ENCODE measurements around the gene ZNF555. TPM values are rescaled to one million over a fixed set of nuclear protein-coding genes. Genes with fewer than 3 reads are reported as not detected.
A peak's percentile ranks its signal among the peaks of the same experiment; 100 is the strongest.
"Not testable (repeated sequence)": the region's sequence is repeated elsewhere in the genome, so short reads cannot be mapped to it uniquely, and the experiment has no call there.

The ZNF555 gene
- polyA plus RNA-seq, 2 of the 4 experiments (the other 2 are of a cell fraction), result 1.7 to 2.3 TPM

- POLR2A ChIA-PET, ATAC-seq, H3K4me1 ChIP-seq, H3K4me2 ChIP-seq, H3K4me3 ChIP-seq, H3K27ac ChIP-seq, FAIRE-seq: not testable (repeated sequence)
- peak in 1 of 2 experiments; percentile 37 for DNase-seq (ENCODE audit: low read depth in 1 of 2, low spot score in 1 of 2)
- CTCF ChIA-PET, result interaction anchor here (1.1 kb wide), 1 partner anchor 224 kb away, joined by 3 read pairs; no protein-coding TSS in a partner anchor
- WGBS (ENCODE audit: missing lambda C conversion rate), result 24% methylated on average over 11 of the region's 11 CpGs
- peaks cover 21% of the 10 kb centered on the region for H3K9me3 ChIP-seq
- peak in 1 of 2 experiments; percentile 11; a peak in 1 of 5 replicates for TF ChIP-seq RAD21 (conservative IDR thresholded peaks at IDR 0.05 in 1 of 2, IDR thresholded peaks at IDR 0.05 in 1 of 2)
Measured at GRCh38 chr19:2872175-2872574, 30.9 kb downstream of the ZNF555 start.

DNA sequence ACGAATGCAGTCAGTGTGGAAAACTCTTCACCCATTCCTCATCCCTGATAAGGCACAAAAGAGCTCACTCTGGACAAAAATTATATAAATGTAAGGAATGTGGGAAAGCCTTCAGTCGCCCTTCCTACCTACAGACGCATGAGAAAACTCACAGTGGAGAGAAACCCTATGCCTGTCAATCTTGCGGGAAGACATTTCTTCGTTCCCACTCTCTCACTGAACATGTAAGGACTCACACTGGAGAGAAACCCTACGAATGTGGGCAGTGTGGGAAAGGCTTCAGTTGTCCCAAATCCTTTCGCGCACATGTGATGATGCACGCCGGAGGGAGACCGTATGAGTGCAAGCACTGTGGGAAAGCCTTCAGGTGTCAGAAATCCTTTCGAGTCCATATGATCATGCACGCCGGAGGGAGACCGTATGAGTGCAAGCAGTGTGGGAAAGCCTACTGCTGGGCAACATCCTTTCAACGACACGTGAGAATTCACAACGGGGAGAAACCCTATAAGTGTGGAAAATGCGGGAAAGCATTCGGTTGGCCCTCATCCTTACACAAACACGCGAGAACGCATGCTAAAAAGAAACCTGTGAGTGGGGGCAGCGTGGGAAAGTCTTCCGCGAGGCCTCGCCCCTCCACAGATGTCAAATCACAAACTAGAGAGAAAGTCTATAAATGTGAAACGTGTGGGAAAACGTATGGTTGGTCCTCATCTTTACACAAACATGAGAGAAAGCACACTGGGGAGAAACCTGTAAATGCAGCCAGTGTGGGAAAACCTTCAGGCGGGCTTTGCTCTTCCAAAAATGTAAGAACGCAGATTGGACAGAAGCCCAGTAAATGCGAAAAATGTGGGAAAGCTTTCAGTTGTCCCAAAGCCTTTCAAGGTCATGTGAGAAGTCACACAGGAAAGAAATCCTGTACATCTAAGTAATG is 36.4 kb downstream of the ZNF555 start:
- no peak for DNase-seq (ENCODE audit: low read depth in 1 of 2, low spot score in 1 of 2)
- FAIRE-seq, result no peak
- POLR2A ChIA-PET, result no interaction called here
- H3K9me3 ChIP-seq, result peaks cover 42% of the 10 kb centered on the region
- ATAC-seq, result no peak
- H3K27ac ChIP-seq, result no peak overlapping the region
- 70% methylated on average over 32 of the region's 32 CpGs for WGBS (ENCODE audit: missing lambda C conversion rate)
- no peak overlapping the region for H3K4me2 ChIP-seq
- no peak overlapping the region for H3K4me3 ChIP-seq
- CTCF ChIA-PET, result interaction anchor here (0.6 to 2.1 kb wide), 2 partner anchors 10 to 16 kb away, joined by 3 to 6 read pairs; no protein-coding TSS in a partner anchor
- TF ChIP-seq HDAC2 (IDR thresholded peaks at IDR 0.05) (no peak), TFCP2L1 (CRISPR knock-in tag; IDR thresholded peaks at IDR 0.05) (no peak), POLR2AphosphoS2 (conservative IDR thresholded peaks at IDR 0.05; ENCODE audit: low read length) (no peak), KDM1A (IDR thresholded peaks at IDR 0.05; ENCODE audit: low read depth) (no peak), MAX (IDR thresholded peaks at IDR 0.05) (no peak), REST (IDR thresholded peaks at IDR 0.05) (no peak)
- TF ChIP-seq, protein P1, sequence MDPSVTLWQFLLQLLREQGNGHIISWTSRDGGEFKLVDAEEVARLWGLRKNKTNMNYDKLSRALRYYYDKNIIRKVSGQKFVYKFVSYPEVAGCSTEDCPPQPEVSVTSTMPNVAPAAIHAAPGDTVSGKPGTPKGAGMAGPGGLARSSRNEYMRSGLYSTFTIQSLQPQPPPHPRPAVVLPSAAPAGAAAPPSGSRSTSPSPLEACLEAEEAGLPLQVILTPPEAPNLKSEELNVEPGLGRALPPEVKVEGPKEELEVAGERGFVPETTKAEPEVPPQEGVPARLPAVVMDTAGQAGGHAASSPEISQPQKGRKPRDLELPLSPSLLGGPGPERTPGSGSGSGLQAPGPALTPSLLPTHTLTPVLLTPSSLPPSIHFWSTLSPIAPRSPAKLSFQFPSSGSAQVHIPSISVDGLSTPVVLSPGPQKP (IDR thresholded peaks at IDR 0.05; ENCODE audit: low read depth, low read length), result no peak
- no peaks in the 10 kb centered on the region for H3K4me1 ChIP-seq

- Histone ChIP-seq H3K9me3 (peaks cover 21% of the 10 kb centered on the region; the same call in 2 of the 3 replicates), H3K4me3 (no peak overlapping the region), H3K4me2 (no peak overlapping the region), H3K27ac (no peak overlapping the region), H3K4me1 (no peaks in the 10 kb centered on the region)
- ATAC-seq, result no peak
- no peak for DNase-seq (ENCODE audit: low read depth in 1 of 2, low spot score in 1 of 2)
- WGBS (ENCODE audit: missing lambda C conversion rate), result 42% methylated on average over 14 of the region's 14 CpGs
- FAIRE-seq, result no peak
- ChIA-PET POLR2A (no interaction called here), CTCF (no interaction called here)
- TF ChIP-seq, protein P2, sequence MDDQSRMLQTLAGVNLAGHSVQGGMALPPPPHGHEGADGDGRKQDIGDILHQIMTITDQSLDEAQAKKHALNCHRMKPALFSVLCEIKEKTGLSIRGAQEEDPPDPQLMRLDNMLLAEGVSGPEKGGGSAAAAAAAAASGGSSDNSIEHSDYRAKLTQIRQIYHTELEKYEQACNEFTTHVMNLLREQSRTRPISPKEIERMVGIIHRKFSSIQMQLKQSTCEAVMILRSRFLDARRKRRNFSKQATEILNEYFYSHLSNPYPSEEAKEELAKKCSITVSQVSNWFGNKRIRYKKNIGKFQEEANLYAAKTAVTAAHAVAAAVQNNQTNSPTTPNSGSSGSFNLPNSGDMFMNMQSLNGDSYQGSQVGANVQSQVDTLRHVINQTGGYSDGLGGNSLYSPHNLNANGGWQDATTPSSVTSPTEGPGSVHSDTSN (IDR thresholded peaks at IDR 0.05), result no peak
- TF ChIP-seq FOXS1 (CRISPR knock-in tag; IDR thresholded peaks at IDR 0.05) (no peak), ZC3H11A (IDR thresholded peaks at IDR 0.05) (no peak), FOSL2 (IDR thresholded peaks at IDR 0.05) (no peak), FOSL2 (CRISPR knock-in tag; IDR thresholded peaks at IDR 0.05) (no peak), RFX5 (IDR thresholded peaks at IDR 0.05) (no peak)
Measured at GRCh38 chr19:2883686-2884439, 42.6 kb downstream of the ZNF555 start.

Data from A549 (cell line).